Measurements from ENCODE around the gene RSPH4A.

DNA sequence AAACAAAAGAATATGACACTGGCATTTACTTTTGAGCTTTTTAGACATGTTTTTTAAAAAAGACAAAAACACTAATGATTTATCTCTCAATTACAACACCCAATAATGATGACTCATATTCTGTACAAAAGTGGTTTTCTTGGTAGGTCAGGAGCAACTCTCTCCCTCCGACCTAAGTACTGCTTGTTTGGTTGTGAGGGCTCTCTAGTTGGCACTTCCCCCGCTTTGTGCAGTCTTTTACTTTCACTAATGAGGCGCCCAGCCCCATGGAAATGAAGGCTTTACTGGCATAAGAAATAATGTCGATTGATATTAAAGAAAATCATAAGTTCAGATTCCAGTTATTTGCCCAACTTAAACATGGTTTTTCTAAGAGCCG lies 66.0 kb downstream of the RSPH4A start:
- TF ChIP-seq, protein P1, sequence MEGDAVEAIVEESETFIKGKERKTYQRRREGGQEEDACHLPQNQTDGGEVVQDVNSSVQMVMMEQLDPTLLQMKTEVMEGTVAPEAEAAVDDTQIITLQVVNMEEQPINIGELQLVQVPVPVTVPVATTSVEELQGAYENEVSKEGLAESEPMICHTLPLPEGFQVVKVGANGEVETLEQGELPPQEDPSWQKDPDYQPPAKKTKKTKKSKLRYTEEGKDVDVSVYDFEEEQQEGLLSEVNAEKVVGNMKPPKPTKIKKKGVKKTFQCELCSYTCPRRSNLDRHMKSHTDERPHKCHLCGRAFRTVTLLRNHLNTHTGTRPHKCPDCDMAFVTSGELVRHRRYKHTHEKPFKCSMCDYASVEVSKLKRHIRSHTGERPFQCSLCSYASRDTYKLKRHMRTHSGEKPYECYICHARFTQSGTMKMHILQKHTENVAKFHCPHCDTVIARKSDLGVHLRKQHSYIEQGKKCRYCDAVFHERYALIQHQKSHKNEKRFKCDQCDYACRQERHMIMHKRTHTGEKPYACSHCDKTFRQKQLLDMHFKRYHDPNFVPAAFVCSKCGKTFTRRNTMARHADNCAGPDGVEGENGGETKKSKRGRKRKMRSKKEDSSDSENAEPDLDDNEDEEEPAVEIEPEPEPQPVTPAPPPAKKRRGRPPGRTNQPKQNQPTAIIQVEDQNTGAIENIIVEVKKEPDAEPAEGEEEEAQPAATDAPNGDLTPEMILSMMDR (IDR thresholded peaks at IDR 0.05; ENCODE audit: low read depth, low read length, poor library complexity, severe bottlenecking) = no peak
- no peak for TF ChIP-seq EZH2phosphoT487 (IDR thresholded peaks at IDR 0.05; ENCODE audit: borderline replicate concordance, low read length)
